ENCODE measurements around the gene KIF26A.

KIF26A gene

DNA sequence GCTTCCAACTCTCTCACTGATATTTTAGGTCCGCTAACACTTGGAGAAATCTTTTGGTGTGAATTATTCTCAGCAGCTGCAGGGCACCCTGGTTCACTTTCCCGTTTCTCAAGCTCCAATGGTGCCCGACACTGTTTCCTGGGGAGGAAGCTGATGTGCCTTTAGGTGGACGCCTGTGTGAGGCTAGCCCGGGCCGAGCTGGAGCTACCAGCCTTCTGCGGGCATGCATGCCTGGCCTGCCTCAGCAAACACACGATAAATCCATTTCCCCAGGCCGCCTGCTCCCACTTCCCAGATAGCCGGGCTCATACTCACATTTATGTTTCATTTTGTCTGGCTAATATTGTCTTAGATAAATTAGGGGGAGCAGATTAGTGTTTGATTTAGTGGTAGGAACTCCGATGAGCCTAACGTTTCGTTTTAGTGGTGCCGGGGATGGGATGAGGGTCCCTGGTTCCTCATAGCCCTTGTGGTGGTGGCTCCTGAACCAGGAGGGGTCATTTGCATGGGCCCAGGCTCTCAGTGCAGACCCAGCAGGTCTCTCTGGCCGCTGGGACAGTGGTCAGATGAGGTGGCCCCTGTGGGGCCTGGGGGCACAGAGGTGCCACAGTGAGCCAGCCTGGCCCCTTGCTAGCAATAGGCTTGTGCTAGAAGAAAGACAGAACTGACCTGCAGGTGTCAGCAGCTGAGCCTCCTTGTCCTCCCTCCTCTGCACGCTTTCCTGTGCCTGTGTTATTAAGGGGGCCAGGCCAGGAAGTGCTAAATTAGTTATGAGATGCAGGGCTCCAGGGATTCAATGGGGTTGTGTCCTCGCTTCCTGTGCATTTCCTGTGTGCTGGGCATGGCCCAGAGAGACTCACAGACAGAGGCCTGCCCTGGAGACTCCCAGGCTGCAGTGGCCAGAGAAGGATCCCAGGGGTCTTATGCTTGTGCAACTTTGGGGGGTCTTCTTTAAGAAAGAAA is 88.3 kb downstream of the KIF26A start:
- Histone ChIP-seq H3K27me3 (ENCODE audit: control insufficient read depth in 5 of 5, insufficient read depth in 4 of 5, low read length in 5 of 5) (peaks cover 10 to 28% (median 21%) of the 10 kb centered on the region in 5 donors), H3K27ac (ENCODE audit: low read depth, low read length) (no peak overlapping the region), H3K4me1 (ENCODE audit: control insufficient read depth in 5 of 5, insufficient read depth in 5 of 5, low read length in 5 of 5) (peaks cover 0 to 22% (median 5%) of the 10 kb centered on the region in 5 donors), H3K9ac (ENCODE audit: low read length in 5 of 5) (no peak overlapping the region), H3K9me3 (ENCODE audit: control insufficient read depth in 5 of 5, low read length in 5 of 5) (peaks cover 0 to 15% (median 15%) of the 10 kb centered on the region in 5 donors), H3K4me3 (ENCODE audit: low read depth in 1 of 5, low read length in 5 of 5) (no peak overlapping the region), H3K36me3 (ENCODE audit: control insufficient read depth in 5 of 5, insufficient read depth in 5 of 5, low read length in 5 of 5) (no peaks in the 10 kb centered on the region)

DNA sequence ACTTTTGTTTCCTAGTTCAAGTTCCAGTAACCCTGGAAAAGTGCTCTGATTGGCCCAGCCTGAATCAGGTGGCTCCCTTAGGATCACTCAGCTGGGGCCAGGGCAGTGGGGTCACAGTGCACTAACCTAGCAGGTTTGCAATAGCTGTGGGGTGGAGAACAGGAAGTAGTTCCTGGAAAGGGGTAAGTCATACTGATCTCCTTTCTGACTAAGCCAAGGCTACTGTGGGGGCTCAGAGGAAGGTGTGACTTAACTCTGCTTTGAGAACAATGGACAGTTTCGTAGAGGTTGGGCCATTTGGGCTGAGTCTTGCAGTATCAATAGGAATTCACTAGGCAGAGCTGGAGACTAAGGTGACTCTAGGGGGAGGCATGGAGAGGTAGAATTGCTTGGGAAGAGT is 89.4 kb downstream of the KIF26A start:
- Histone ChIP-seq H3K4me1 (ENCODE audit: control insufficient read depth in 5 of 5, insufficient read depth in 5 of 5, low read length in 5 of 5) (peaks cover 0 to 22% (median 5%) of the 10 kb centered on the region in 5 donors), H3K27me3 (ENCODE audit: control insufficient read depth in 5 of 5, insufficient read depth in 4 of 5, low read length in 5 of 5) (peaks cover 8 to 23% (median 16%) of the 10 kb centered on the region in 5 donors), H3K9me3 (ENCODE audit: control insufficient read depth in 5 of 5, low read length in 5 of 5) (peaks cover 0 to 26% (median 15%) of the 10 kb centered on the region in 5 donors), H3K27ac (ENCODE audit: low read depth, low read length) (no peak overlapping the region), H3K36me3 (ENCODE audit: control insufficient read depth in 5 of 5, insufficient read depth in 5 of 5, low read length in 5 of 5) (no peaks in the 10 kb centered on the region), H3K9ac (ENCODE audit: low read length in 5 of 5) (no peak overlapping the region), H3K4me3 (ENCODE audit: low read depth in 1 of 5, low read length in 5 of 5) (no peak overlapping the region)

DNA sequence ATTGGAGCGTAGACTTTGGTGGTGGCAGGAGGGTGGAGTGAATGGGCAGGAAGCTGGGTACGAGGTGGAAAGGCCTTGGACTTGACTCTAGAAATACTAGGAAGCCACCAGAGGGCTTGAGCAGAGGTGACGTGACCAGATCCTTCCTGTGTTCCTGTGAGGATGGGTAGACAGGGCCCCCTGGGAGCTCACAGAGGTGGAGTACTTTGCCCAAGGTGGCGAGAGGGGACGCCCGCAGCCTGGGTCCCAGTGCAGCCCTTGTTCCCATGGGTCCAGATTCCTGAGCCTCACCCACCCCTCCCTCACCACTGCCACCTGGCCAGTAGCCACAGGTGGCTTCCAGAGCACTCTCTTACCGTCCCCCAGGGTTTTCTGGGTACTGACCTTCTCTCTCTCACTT is 89.8 kb downstream of the KIF26A start:
- H3K9ac ChIP-seq (ENCODE audit: low read length in 5 of 5) = no peak overlapping the region
- peaks cover 0 to 30% (median 15%) of the 10 kb centered on the region in 5 donors for H3K9me3 ChIP-seq (ENCODE audit: control insufficient read depth in 5 of 5, low read length in 5 of 5)
- peaks cover 7 to 19% (median 13%) of the 10 kb centered on the region in 5 donors for H3K27me3 ChIP-seq (ENCODE audit: control insufficient read depth in 5 of 5, insufficient read depth in 4 of 5, low read length in 5 of 5)
- H3K36me3 ChIP-seq (ENCODE audit: control insufficient read depth in 5 of 5, insufficient read depth in 5 of 5, low read length in 5 of 5) = no peaks in the 10 kb centered on the region
- peaks cover 0 to 19% (median 5%) of the 10 kb centered on the region in 5 donors for H3K4me1 ChIP-seq (ENCODE audit: control insufficient read depth in 5 of 5, insufficient read depth in 5 of 5, low read length in 5 of 5)
- H3K27ac ChIP-seq (ENCODE audit: low read depth, low read length) = no peak overlapping the region
- no peak overlapping the region for H3K4me3 ChIP-seq (ENCODE audit: low read depth in 1 of 5, low read length in 5 of 5)

DNA sequence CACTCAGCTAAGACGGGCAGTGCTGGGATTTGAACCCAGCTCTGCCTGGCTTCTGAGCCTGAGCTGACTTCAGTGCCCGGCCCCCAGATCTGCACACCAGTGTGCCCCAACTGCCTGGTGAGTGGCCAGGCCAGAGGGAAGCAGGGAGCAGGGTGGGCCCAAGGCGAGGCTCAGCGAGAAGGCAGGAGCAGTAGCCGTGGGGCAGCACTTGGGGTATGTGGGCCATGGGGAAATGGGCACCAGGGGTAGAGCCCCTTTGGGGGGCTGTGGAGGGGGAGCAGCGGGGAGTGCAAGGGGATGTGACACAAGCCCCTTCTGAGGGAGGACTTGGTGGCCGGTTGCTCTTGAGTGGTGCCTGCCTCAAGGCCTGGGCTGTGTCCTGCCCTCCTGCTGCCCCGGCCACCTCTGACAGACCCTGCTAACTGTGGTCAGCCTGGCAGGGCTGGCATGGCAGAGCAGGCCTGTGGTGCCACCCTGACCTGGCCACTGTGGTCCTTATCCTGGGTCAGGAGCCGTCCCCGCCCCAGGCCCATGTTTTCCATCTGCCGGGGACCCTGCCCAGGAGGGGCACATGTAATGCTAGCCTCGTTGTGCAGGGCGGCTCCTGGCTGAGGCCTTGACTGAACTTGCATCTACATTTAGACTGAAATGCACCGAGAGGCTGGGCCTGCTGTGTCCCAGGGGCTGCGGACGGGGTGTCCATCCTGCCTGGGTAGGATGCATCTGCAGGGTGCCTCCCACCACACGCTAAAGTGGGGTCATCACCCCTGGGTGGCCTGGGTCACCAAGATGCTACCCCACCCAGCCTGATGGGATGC is 90.5 kb downstream of the KIF26A start:
- Histone ChIP-seq H3K36me3 (ENCODE audit: control insufficient read depth in 5 of 5, insufficient read depth in 5 of 5, low read length in 5 of 5) (no peaks in the 10 kb centered on the region), H3K27ac (ENCODE audit: low read depth, low read length) (no peak overlapping the region), H3K9me3 (ENCODE audit: control insufficient read depth in 5 of 5, low read length in 5 of 5) (peaks cover 0 to 30% (median 16%) of the 10 kb centered on the region in 5 donors), H3K27me3 (ENCODE audit: control insufficient read depth in 5 of 5, insufficient read depth in 4 of 5, low read length in 5 of 5) (peaks cover 4 to 13% (median 8%) of the 10 kb centered on the region in 5 donors), H3K4me1 (ENCODE audit: control insufficient read depth in 5 of 5, insufficient read depth in 5 of 5, low read length in 5 of 5) (peaks cover 0 to 12% (median 0%) of the 10 kb centered on the region in 5 donors), H3K4me3 (ENCODE audit: low read depth in 1 of 5, low read length in 5 of 5) (no peak overlapping the region), H3K9ac (ENCODE audit: low read length in 5 of 5) (no peak overlapping the region)

DNA sequence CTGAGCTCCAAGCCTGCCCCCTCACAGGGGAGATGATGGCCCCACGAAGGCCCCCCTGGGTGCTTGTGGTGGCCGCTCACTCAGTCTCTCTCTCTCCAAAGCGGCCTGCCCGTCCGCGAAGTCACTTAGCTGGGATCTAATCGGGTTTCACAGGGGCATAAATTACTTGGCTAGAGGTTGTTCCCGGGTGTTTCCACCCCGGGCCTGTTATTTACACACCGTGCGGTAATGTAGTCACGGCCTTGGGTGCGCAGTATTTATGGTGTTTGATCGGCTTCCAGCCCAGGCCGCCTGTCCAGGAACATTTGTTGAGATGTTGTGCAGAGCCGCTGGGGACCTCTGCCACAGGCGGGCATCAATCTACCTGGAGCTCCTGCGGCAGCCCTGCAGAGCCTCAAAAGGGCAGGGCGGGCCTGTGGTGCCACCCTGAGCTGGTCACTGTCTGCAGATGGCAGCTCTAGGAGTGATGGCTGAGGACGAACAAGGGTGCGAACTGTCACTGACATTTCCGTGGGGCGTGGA is 91.2 kb downstream of the KIF26A start:
- no peak overlapping the region for H3K27ac ChIP-seq (ENCODE audit: low read depth, low read length)

DNA sequence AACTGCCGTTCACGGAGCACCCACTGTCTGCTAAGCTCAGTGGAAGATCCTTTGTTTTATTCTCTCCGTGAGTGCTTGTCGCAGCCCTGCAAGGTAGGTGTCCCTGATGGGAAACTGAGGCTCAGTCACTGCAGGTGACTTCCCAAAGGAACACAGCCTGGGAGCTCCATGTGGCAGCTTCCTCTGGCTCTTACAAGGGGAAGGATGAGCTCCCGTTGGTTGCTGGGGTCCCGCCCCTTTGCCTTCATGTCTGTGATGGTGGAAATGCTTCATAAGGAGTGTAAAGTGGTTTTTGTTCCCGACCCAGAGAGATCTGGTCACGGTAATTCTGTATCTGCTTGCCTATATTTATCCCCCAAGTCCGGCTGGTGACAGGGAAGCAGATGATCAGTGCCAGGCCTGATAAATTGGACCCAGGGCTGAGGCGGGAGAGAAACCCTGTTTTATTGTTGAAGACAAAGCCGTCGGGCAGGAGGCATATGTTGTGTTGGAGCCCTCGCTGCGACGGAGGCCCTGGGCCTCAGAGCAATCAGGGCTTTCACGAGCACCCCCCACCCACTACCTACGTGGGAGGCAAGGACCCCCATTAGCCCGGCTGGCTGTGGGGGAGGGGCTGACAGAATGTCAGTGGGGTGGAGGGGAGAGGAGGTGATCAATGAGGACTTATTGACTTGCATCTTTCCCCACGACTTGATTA is 91.9 kb downstream of the KIF26A start:
- H3K27ac ChIP-seq (ENCODE audit: low read depth, low read length) = no peak overlapping the region
- H3K4me1 ChIP-seq (ENCODE audit: control insufficient read depth in 5 of 5, insufficient read depth in 5 of 5, low read length in 5 of 5) = peaks cover 0 to 3% (median 0%) of the 10 kb centered on the region in 5 donors
- H3K27me3 ChIP-seq (ENCODE audit: control insufficient read depth in 5 of 5, insufficient read depth in 4 of 5, low read length in 5 of 5) = peaks cover 0 to 2% (median 0%) of the 10 kb centered on the region in 5 donors
- no peak overlapping the region for H3K9ac ChIP-seq (ENCODE audit: low read length in 5 of 5)
- no peak overlapping the region for H3K4me3 ChIP-seq (ENCODE audit: low read depth in 1 of 5, low read length in 5 of 5)
- H3K36me3 ChIP-seq (ENCODE audit: control insufficient read depth in 5 of 5, insufficient read depth in 5 of 5, low read length in 5 of 5) = no peaks in the 10 kb centered on the region
- peaks cover 0 to 41% (median 23%) of the 10 kb centered on the region in 5 donors for H3K9me3 ChIP-seq (ENCODE audit: control insufficient read depth in 5 of 5, low read length in 5 of 5)

More for the DNA sequence above, 91.2 kb downstream of the KIF26A start:
- H3K4me3 ChIP-seq (ENCODE audit: low read depth in 1 of 5, low read length in 5 of 5) = no peak overlapping the region
- peaks cover 0 to 37% (median 22%) of the 10 kb centered on the region in 5 donors for H3K9me3 ChIP-seq (ENCODE audit: control insufficient read depth in 5 of 5, low read length in 5 of 5)
- peaks cover 3 to 6% (median 4%) of the 10 kb centered on the region in 5 donors for H3K27me3 ChIP-seq (ENCODE audit: control insufficient read depth in 5 of 5, insufficient read depth in 4 of 5, low read length in 5 of 5)
- H3K9ac ChIP-seq (ENCODE audit: low read length in 5 of 5) = no peak overlapping the region
- H3K36me3 ChIP-seq (ENCODE audit: control insufficient read depth in 5 of 5, insufficient read depth in 5 of 5, low read length in 5 of 5) = no peaks in the 10 kb centered on the region
- peaks cover 0 to 7% (median 0%) of the 10 kb centered on the region in 5 donors for H3K4me1 ChIP-seq (ENCODE audit: control insufficient read depth in 5 of 5, insufficient read depth in 5 of 5, low read length in 5 of 5)
